ENCODE data around the gene SSU72. TPM values are rescaled to one million over a fixed set of nuclear protein-coding genes. Genes with fewer than 3 reads are reported as not detected.
A peak's percentile ranks its signal among the peaks of the same experiment; 100 is the strongest.

Gene SSU72
- total RNA-seq, 1 experiment from 2014 or later, result 179 TPM

DNA sequence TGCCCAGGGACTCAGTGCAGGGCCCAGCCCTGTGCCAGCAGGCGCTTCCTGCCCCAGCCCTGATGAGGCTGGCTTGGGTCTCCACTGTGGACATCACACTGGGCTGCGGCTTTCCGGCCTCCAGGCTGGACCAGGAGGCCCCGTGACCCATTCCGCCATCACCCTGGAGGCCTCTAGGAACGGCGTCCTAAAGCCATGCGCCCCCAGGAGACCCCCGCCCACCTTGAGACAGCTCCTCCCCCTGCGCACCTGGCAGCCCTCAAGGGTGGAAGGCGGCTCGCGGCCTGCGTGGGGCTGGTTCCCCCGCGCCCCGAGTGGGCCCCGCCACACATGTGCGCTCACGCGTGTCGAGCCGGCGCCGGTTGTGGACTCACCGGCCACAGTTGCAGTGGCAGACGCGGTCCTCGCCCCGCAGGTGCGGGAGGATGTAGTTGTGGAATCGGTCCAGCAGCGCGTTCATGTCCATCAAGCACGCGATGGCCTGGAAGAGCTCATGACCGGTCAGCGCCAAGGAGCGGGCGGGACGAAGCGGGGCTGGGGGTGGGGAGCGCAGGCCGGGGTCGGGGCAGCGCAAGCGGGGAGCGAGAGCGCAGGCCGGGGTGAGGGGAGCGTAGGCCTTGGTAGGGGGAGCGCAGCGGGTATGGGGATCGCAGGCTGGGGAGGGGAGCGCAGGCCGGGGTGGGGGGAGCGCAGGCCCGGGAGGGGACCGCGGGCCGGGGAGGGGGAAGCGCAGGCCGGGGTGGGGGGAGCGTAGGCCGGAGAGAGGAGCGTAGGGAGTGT, 35.2 kb downstream of the SSU72 start:
- no peak overlapping the region for H4K8ac ChIP-seq (replicated peaks; ENCODE audit: insufficient read length, low read depth, low read length)
- H3K14ac ChIP-seq (ENCODE audit: insufficient read depth, low read length), result peak overlapping the region; percentile 44; the same call in 1 of the 2 replicates
- peak overlapping the region; percentile 39 for H3K9ac ChIP-seq (ENCODE audit: extremely low read depth, insufficient read length, low read length)
- no peaks in the 10 kb centered on the region for H3K79me2 ChIP-seq (ENCODE audit: insufficient read depth, low read length)
- no peak overlapping the region for H3K4ac ChIP-seq (ENCODE audit: low read depth, low read length)
- H3K27me3 Mint-ChIP-seq (ENCODE audit: low read depth), result no peaks in the 10 kb centered on the region
- H3K9me3 Mint-ChIP-seq, result no peaks in the 10 kb centered on the region; a peak in 1 of 5 replicates
- TF ChIP-seq, protein P1, sequence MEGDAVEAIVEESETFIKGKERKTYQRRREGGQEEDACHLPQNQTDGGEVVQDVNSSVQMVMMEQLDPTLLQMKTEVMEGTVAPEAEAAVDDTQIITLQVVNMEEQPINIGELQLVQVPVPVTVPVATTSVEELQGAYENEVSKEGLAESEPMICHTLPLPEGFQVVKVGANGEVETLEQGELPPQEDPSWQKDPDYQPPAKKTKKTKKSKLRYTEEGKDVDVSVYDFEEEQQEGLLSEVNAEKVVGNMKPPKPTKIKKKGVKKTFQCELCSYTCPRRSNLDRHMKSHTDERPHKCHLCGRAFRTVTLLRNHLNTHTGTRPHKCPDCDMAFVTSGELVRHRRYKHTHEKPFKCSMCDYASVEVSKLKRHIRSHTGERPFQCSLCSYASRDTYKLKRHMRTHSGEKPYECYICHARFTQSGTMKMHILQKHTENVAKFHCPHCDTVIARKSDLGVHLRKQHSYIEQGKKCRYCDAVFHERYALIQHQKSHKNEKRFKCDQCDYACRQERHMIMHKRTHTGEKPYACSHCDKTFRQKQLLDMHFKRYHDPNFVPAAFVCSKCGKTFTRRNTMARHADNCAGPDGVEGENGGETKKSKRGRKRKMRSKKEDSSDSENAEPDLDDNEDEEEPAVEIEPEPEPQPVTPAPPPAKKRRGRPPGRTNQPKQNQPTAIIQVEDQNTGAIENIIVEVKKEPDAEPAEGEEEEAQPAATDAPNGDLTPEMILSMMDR (conservative IDR thresholded peaks at IDR 0.05), result no peak
- H2BK20ac ChIP-seq (ENCODE audit: low read depth, low read length, poor library complexity, severe bottlenecking), result no peak overlapping the region
- no peak overlapping the region for H2AFZ ChIP-seq (ENCODE audit: low read length)
- no peak overlapping the region for H3K27ac Mint-ChIP-seq
- peak overlapping the region; percentile 64 for H3K18ac ChIP-seq (ENCODE audit: insufficient read length, low read depth, low read length)
- no CpG with 5 or more reads among the region's 66 CpGs for WGBS (ENCODE audit: extremely low coverage, insufficient read length, low lambda C conversion rate)
- peak; percentile 61 for DNase-seq
- H2AK5ac ChIP-seq (ENCODE audit: insufficient read length, low read length), result no peak overlapping the region
- no peak overlapping the region for H2BK15ac ChIP-seq (ENCODE audit: low read depth, low read length)
- H3K79me1 ChIP-seq (ENCODE audit: insufficient read depth, low read depth, low read length, poor library complexity, severe bottlenecking), result no peaks in the 10 kb centered on the region
- no peak overlapping the region for H2BK5ac ChIP-seq (ENCODE audit: insufficient read length, low read length)
- H3K27ac ChIP-seq (ENCODE audit: insufficient read length, low read depth, low read length), result no peak overlapping the region
- H3K23me2 ChIP-seq (ENCODE audit: insufficient read length, low read depth, low read length, poor library complexity, severe bottlenecking), result peaks cover 7% of the 10 kb centered on the region
- no peaks in the 10 kb centered on the region for H4K20me1 ChIP-seq (ENCODE audit: control insufficient read depth, insufficient read depth, insufficient read length)
- peak overlapping the region; percentile 70 for H3K4me2 ChIP-seq (ENCODE audit: insufficient read depth, insufficient read length, low read length)
- peaks cover 0 to 28% (median 26%) of the 10 kb centered on the region in 3 experiments; a peak in 6 of 7 replicates for H3K36me3 Mint-ChIP-seq (ENCODE audit: insufficient read depth in 1 of 3, low read depth in 3 of 3)
- no peak overlapping the region for H4K91ac ChIP-seq (ENCODE audit: insufficient read length, low read depth, low read length)
- H3K4me3 Mint-ChIP-seq, result peak overlapping the region; percentile 72 to 85
- no peaks in the 10 kb centered on the region for H3K27me3 ChIP-seq (ENCODE audit: insufficient read depth, low read length)
- H3K23ac ChIP-seq (ENCODE audit: insufficient read length, low read depth, low read length), result no peak overlapping the region
- H3K9me3 ChIP-seq (ENCODE audit: control insufficient read depth, low read depth, low read length), result no peaks in the 10 kb centered on the region
- no peak overlapping the region for H2BK120ac ChIP-seq (ENCODE audit: low read depth, low read length, poor library complexity, severe bottlenecking)
- no peak overlapping the region for H3K56ac ChIP-seq (ENCODE audit: insufficient read length, low read depth, low read length)
- no peak overlapping the region for H4K5ac ChIP-seq (ENCODE audit: insufficient read length, low read depth, low read length)
- no peaks in the 10 kb centered on the region for H3K4me1 ChIP-seq (ENCODE audit: insufficient read depth, low read length)
- no peak overlapping the region for H3T11ph ChIP-seq (ENCODE audit: low read length)
- H2BK12ac ChIP-seq (ENCODE audit: insufficient read length, low read depth, low read length), result no peak overlapping the region
- peaks cover 0 to 4% of the 10 kb centered on the region in 2 experiments; a peak in 2 of 4 replicates for H3K4me1 Mint-ChIP-seq
